MM.1S (cell line): ENCODE results near the gene ST6GALNAC4.
"Not testable (repeated sequence)": the region's sequence is repeated elsewhere in the genome, so short reads cannot be mapped to it uniquely, and the experiment has no call there.

Source experiments
- DNase-seq: peaks from one replicate; pipeline ENCODE4 v3.0.0-alpha.2; 2015
- H2AFZ ChIP-seq: fragments of 300-600 bp; sonication (generic); 2 replicates; pipeline ENCODE4 v1.6.0; 2016; ENCODE audit warnings: antibody characterized with exemption, low read length
- H3F3A ChIP-seq: fragments of 300-600 bp; sonication (generic); 2 replicates; pipeline ENCODE4 v1.6.1; 2016; ENCODE audit warnings: mild to moderate bottlenecking, antibody characterized with exemption, low read length, moderate library complexity, mixed read lengths; ENCODE audit not compliant: insufficient read depth
- H3K27ac ChIP-seq: fragments of 300-600 bp; sonication (generic); 2 replicates; pipeline ENCODE4 v1.5.1; 2016; ENCODE audit warnings: mild to moderate bottlenecking, low read length
- H3K27me3 ChIP-seq: fragments of 300-600 bp; sonication (generic); replicated peaks from 2 replicates; pipeline ENCODE4 v1.6.0; 2016; ENCODE audit warnings: low read length; ENCODE audit not compliant: insufficient read depth
- H3K36me3 ChIP-seq: fragments of 300-600 bp; sonication (generic); replicated peaks from 2 replicates; pipeline ENCODE4 v1.6.1; 2016; ENCODE audit warnings: mild to moderate bottlenecking, low read length, mixed read lengths; ENCODE audit not compliant: insufficient read depth
- H3K4me1 ChIP-seq: fragments of 300-600 bp; sonication (generic); 2 replicates; pipeline ENCODE4 v1.6.1; 2016; ENCODE audit warnings: low read length, mixed read lengths
- H3K4me2 ChIP-seq: fragments of 300-600 bp; sonication (generic); 2 replicates; pipeline ENCODE4 v1.6.0; 2016; ENCODE audit warnings: low read depth, low read length
- H3K4me3 ChIP-seq: fragments of 300-600 bp; sonication (generic); 2 replicates; pipeline ENCODE4 v1.5.1; 2016; ENCODE audit warnings: low read length, mixed read lengths
- H3K79me2 ChIP-seq: fragments of 300-600 bp; sonication (generic); 2 replicates; pipeline ENCODE4 v1.6.1; 2016; ENCODE audit warnings: mixed run types, low read length, mixed read lengths
- H3K9ac ChIP-seq: fragments of 300-600 bp; sonication (generic); 2 replicates; pipeline ENCODE4 v1.6.1; 2016; ENCODE audit warnings: low read length, mixed read lengths
- H3K9me2 ChIP-seq: fragments of 300-600 bp; sonication (generic); replicated peaks from 2 replicates; pipeline ENCODE4 v1.6.1; 2016; ENCODE audit warnings: mild to moderate bottlenecking, low read length, mixed read lengths; ENCODE audit not compliant: insufficient read depth
- H3K9me3 ChIP-seq: fragments of 300-600 bp; sonication (generic); replicated peaks from 2 replicates; pipeline ENCODE4 v1.6.1; 2016; ENCODE audit warnings: mild to moderate bottlenecking, low read length, mixed read lengths; ENCODE audit not compliant: insufficient read depth
- H4K20me1 ChIP-seq: fragments of 300-600 bp; sonication (generic); 2 replicates; pipeline ENCODE4 v1.6.1; 2016; ENCODE audit warnings: mild to moderate bottlenecking, low read length, moderate library complexity, mixed read lengths; ENCODE audit not compliant: insufficient read depth
- CTCF ChIP-seq: fragments of 300-600 bp; sonication (generic); IDR thresholded peaks from 2 replicates; pipeline ENCODE4 v1.5.1; 2016; ENCODE audit warnings: antibody characterized with exemption, low read length, mixed read lengths
- EZH2 ChIP-seq: fragments of 300-600 bp; sonication (generic); optimal IDR thresholded peaks from 2 replicates; pipeline ENCODE3; 2017; ENCODE audit warnings: low read depth, mild to moderate bottlenecking, antibody characterized with exemption, low read length, mixed read lengths
- EZH2phosphoT487 ChIP-seq: fragments of 300-600 bp; sonication (generic); IDR thresholded peaks from 2 replicates; pipeline ENCODE4 v1.6.1; 2018; ENCODE audit warnings: antibody characterized with exemption, low read length

Gene ST6GALNAC4

GRCh38 chr9:127872369-127873222 lies 44.2 kb downstream of the ST6GALNAC4 start:
- Histone ChIP-seq H3K9me2 (no peaks in the 10 kb centered on the region), H3K79me2 (no peaks in the 10 kb centered on the region), H3K4me3 (no peak overlapping the region), H3F3A (no peaks in the 10 kb centered on the region), H3K27me3 (no peaks in the 10 kb centered on the region), H3K9me3 (no peaks in the 10 kb centered on the region), H4K20me1 (no peaks in the 10 kb centered on the region), H3K4me2 (no peak overlapping the region), H3K9ac (no peak overlapping the region), H3K27ac (no peak overlapping the region), H3K4me1 (no peaks in the 10 kb centered on the region), H3K36me3 (no peaks in the 10 kb centered on the region), H2AFZ (no peak overlapping the region)
- TF ChIP-seq EZH2phosphoT487 (no peak), CTCF (no peak), EZH2 (no peak)
- no peak for DNase-seq

- Histone ChIP-seq H3K36me3 (no peaks in the 10 kb centered on the region), H3K9ac (no peak overlapping the region), H3K4me2 (no peak overlapping the region), H4K20me1 (no peaks in the 10 kb centered on the region), H2AFZ (no peak overlapping the region), H3K27ac (no peak overlapping the region), H3K4me1 (no peaks in the 10 kb centered on the region), H3K9me3 (no peaks in the 10 kb centered on the region), H3K27me3 (no peaks in the 10 kb centered on the region), H3K79me2 (no peaks in the 10 kb centered on the region), H3K9me2 (no peaks in the 10 kb centered on the region), H3K4me3 (no peak overlapping the region), H3F3A (no peaks in the 10 kb centered on the region)
- TF ChIP-seq CTCF (no peak), EZH2 (no peak), EZH2phosphoT487 (no peak)
- no peak for DNase-seq
These were observed 45.3 kb downstream of the ST6GALNAC4 start for GRCh38 chr9:127871531-127871930.

GRCh38 chr9:127870887-127871286 lies 46.0 kb downstream of the ST6GALNAC4 start:
- Histone ChIP-seq H3K27ac (no peak overlapping the region), H3F3A (no peaks in the 10 kb centered on the region), H3K4me1 (no peaks in the 10 kb centered on the region), H3K4me3 (no peak overlapping the region), H3K36me3 (no peaks in the 10 kb centered on the region), H3K79me2 (no peaks in the 10 kb centered on the region), H4K20me1 (no peaks in the 10 kb centered on the region), H2AFZ (no peak overlapping the region), H3K9me3 (no peaks in the 10 kb centered on the region), H3K4me2 (no peak overlapping the region), H3K9ac (no peak overlapping the region), H3K27me3 (no peaks in the 10 kb centered on the region), H3K9me2 (no peaks in the 10 kb centered on the region)
- TF ChIP-seq EZH2 (no peak), CTCF (no peak), EZH2phosphoT487 (no peak)
- no peak for DNase-seq

GRCh38 chr9:127870153-127870491 lies 46.7 kb downstream of the ST6GALNAC4 start:
- not testable (repeated sequence) for H3K9ac ChIP-seq, H3K4me3 ChIP-seq, H3K79me2 ChIP-seq, H3K9me2 ChIP-seq, H2AFZ ChIP-seq, H3K27ac ChIP-seq, H3K36me3 ChIP-seq, H3K27me3 ChIP-seq, DNase-seq, H4K20me1 ChIP-seq, H3F3A ChIP-seq, H3K4me2 ChIP-seq, H3K4me1 ChIP-seq, H3K9me3 ChIP-seq
